RCC 7860 (cell line): Measurements from ENCODE around the gene PAQR7.

Experiments used
- DNase-seq: peaks from one replicate; pipeline ENCODE4 v3.0.0-alpha.2; 2015; ENCODE audit warnings: low spot score
- FAIRE-seq: peaks from 2 replicates; lab custom pipeline; 2012; peaks lifted over from hg19 to GRCh38; lab: Jason Lieb, UNC

Gene PAQR7

GRCh38 chr1:25820247-25821111, 55.0 kb downstream of the PAQR7 start:
- DNase-seq (peak; percentile 54), FAIRE-seq (no peak)

- DNase-seq (peak; percentile 63), FAIRE-seq (no peak)
These were observed 55.8 kb downstream of the PAQR7 start, which contains the start of gene MTFR1L for GRCh38 chr1:25819491-25820246. MTFR1L (plus strand) TSS chr1:25819954; CDS start chr1:25823105, 3,151 bp downstream.

- DNase-seq (no peak), FAIRE-seq (no peak)
These were observed 56.9 kb downstream of the PAQR7 start for GRCh38 chr1:25818569-25818968.

GRCh38 chr1:25817840-25818501, 57.5 kb downstream of the PAQR7 start:
- no peak for DNase-seq
- FAIRE-seq: no peak

GRCh38 chr1:25816112-25816718, 59.3 kb downstream of the PAQR7 start:
- FAIRE-seq (no peak), DNase-seq (no peak)

- no peak for FAIRE-seq
- DNase-seq: no peak
These were observed 60.0 kb downstream of the PAQR7 start for GRCh38 chr1:25815208-25816111.

- DNase-seq: no peak
- FAIRE-seq: no peak
These were observed 60.9 kb downstream of the PAQR7 start for GRCh38 chr1:25814549-25815087.

GRCh38 chr1:25813734-25814471, 61.6 kb downstream of the PAQR7 start:
- FAIRE-seq: no peak
- no peak for DNase-seq

- FAIRE-seq (no peak), DNase-seq (no peak)
These were observed 62.3 kb downstream of the PAQR7 start for GRCh38 chr1:25813071-25813733.
